GM19239 (cell line): ENCODE results near the gene IL34.

Experiments
- DNase-seq: peaks from one replicate; pipeline ENCODE4 v3.0.0; 2011; ENCODE audit warnings: low spot score; ENCODE audit not compliant: insufficient read length
- FAIRE-seq: peaks from 2 replicates; lab custom pipeline; 2011; peaks lifted over from hg19 to GRCh38; lab: Jason Lieb, UNC

Gene IL34

DNA sequence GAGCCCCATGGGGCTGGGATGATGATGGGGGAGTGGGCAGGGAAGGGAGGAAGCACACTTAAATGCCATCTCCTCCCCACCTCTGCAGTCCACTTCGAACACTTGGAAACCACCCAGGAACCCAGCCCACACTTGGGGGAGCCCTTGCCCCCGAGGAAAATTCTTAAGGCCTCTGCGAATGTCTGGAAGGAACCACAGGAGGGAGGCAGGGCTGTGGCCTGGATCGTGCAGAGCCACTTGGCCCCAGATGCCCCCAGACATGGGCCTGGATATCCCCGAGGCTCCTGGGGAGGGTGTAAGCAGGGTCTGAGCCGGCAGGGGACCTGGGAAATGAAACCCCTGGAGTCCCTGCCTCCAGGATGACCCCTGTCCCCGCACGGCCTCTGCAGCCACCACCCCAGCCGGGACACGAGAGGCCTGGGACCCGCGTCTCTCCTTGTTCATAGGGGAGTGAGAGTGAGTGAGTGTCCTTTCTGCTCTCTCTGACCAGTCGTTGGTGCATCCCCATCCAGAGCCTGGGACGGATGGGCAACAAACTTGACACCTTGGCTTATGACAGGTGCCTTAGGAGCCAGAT is 51.3 kb downstream of the IL34 start:
- FAIRE-seq (no peak), DNase-seq (no peak)

DNA sequence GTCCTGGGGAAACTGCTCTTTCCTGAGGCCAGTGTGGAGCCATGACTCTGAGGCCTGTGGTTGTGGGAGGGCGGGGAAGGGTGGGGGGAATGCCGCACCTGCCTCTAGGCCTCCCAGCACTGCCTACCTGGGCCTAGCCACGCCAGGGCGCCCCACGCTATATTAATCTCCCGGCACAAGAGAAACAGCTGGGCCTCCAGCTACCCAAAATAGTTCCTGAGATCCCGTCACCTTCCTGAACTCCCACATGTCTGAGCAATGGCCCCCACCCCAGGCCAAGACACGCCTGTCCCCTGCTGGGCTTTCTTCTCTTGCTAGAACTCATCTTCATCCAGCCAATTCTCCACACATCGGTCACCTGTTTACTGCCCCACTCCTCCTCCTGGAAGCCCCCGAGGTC is 52.5 kb downstream of the IL34 start:
- no peak for DNase-seq
- FAIRE-seq, result no peak

- FAIRE-seq (no peak), DNase-seq (no peak)
Observed at GRCh38 chr16:70699696-70700095, 53.3 kb downstream of the IL34 start.

- FAIRE-seq (no peak), DNase-seq (no peak)
Observed at GRCh38 chr16:70700101-70701020, 54.0 kb downstream of the IL34 start.

GRCh38 chr16:70701036-70701435 is 54.7 kb downstream of the IL34 start:
- DNase-seq, result no peak
- no peak for FAIRE-seq

DNA sequence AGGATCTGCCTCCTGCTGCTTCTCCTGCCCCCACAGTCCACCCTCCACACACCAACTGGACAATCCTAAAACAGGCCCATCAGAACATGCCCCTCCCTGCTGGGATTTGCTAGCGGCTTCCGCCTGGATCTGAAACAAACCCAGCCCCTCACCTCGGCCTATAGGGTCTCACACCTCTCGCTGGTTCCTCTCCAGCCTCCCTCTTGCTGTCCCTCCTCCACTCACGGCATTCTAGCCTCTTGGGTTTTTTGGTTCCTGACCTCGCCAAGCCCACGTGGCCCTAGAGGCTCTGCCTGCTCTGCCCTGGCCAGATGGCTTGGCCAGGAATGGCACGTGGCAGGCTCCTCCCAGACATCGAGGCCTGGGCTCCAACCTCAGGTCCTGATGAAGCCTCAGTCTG is 55.2 kb downstream of the IL34 start:
- DNase-seq (no peak), FAIRE-seq (no peak)

DNA sequence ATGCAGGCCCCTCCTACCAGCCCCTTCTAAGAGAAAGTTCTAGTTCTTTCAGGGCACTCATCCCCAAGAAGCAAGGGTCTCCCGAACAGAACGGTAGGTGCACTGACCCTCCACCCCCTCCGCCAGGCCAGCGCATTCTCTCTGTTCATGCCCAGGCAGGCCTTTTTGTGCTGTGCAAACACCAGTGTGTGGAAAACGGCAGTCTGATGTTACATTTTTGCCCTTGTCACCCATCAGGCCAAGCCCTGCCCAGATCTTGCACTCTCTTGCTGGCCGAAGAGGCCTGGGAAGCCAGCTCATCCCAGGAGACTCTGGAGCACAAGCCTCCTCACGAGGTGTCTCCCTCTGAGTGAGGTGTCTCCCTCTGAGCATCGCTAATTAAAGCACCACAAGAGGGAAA is 55.6 kb downstream of the IL34 start:
- FAIRE-seq, result no peak
- no peak for DNase-seq

GRCh38 chr16:70702624-70703023 is 56.3 kb downstream of the IL34 start:
- FAIRE-seq, result no peak
- DNase-seq, result no peak

GRCh38 chr16:70703041-70703834 is 56.9 kb downstream of the IL34 start:
- FAIRE-seq, result no peak
- DNase-seq, result no peak

DNA sequence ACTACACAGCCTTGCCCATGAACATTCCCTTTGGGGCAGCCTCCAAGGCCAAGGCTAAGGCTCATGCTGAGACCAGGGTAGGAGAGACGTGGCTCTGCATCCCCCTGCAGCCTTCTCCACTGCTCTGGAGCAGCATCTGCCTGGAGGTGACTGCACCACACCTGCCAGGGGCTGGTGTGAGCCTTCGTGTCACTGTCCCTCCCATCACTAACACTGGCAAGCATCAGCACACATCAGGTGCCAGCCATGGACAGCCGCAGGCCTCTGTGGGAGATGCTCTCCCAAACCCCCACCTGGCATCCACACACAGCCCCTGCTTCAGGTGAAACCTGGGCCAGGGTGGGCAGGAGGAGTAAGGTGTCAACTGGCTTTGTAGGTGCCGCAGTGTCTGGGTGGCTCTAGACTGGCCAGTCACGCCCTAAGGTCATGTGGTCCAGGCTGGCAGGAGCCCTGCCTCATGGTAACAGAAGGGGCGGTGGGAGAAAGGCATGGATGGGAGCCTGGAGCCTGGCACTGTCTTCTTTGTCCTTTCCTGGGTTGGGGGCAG is 57.5 kb downstream of the IL34 start:
- DNase-seq (no peak), FAIRE-seq (no peak)

GRCh38 chr16:70704586-70704985 is 58.2 kb downstream of the IL34 start:
- DNase-seq (no peak), FAIRE-seq (no peak)

- FAIRE-seq, result no peak
- DNase-seq, result no peak
Observed at GRCh38 chr16:70705056-70705455, 58.7 kb downstream of the IL34 start.

DNA sequence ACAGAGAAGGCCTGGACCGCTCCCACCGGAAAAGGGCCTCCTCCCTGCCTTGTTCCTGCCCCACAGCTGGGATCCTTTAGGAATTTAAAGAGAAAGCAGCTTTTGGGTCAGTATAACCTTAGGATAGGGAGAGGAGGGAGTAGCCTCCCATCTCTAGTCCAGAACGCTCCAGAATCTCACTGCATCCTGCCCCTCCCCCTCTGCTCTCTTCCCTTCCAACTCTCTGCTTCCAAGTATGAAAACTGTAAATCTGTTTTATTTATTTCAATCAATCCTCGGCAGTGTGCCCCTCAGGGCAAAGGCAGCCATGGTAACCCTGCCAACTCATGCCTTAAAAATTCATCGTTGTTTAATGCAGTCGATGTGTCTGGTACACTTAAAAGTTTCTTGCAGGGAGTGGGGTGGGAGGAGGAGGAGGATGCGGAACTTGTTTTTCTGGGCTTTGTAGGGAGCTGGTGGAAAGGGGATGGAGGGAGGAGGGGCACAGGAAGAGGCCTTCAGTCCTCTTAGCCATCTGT is 60.6 kb downstream of the IL34 start:
- no peak for DNase-seq

GRCh38 chr16:70708366-70709246 is 62.2 kb downstream of the IL34 start:
- FAIRE-seq (no peak), DNase-seq (no peak)

More for the DNA sequence above, 60.6 kb downstream of the IL34 start:
- FAIRE-seq, result no peak

GRCh38 chr16:70709457-70709856 is 63.1 kb downstream of the IL34 start:
- FAIRE-seq (no peak), DNase-seq (no peak)

GRCh38 chr16:70709942-70710341 is 63.6 kb downstream of the IL34 start:
- FAIRE-seq (no peak), DNase-seq (no peak)
